CD14-positive monocyte (primary cell): ENCODE data around the gene TNN. TPM values are rescaled to one million over a fixed set of nuclear protein-coding genes. Genes with fewer than 3 reads are reported as not detected.

ENCODE experiments used
- DNase-seq, 3 donors: peaks; one replicate each; pipeline ENCODE4 v3.0.0-alpha.2; 2011 to 2022
- H2AFZ ChIP-seq: 2 replicates; pipeline ENCODE4 v1.6.0; 2012; ENCODE audit warnings: mild to moderate bottlenecking, low read depth, low read length, inconsistent platforms; ENCODE audit not compliant: insufficient read depth, poor library complexity, severe bottlenecking
- H3K27ac ChIP-seq, 2 donors: 1 replicate in 1 of 2; 2 replicates in 1 of 2; pipeline ENCODE4 v1.5.1; 2012 to 2013; ENCODE audit warnings: low read length in 2 of 2, control low read depth in 1 of 2, inconsistent platforms in 1 of 2, low read depth in 1 of 2, mild to moderate bottlenecking in 1 of 2
- H3K27me3 ChIP-seq, 2 donors: one replicate each; pipeline versions ENCODE4 v1.6.0 to v1.6.1; 2011 to 2013; ENCODE audit warnings: low read length in 2 of 2; ENCODE audit not compliant: control insufficient read depth in 2 of 2, insufficient read depth in 2 of 2
- H3K36me3 ChIP-seq, 2 donors: replicated peaks in 1 of 2; 1 replicate in 1 of 2; 2 replicates in 1 of 2; pipeline versions ENCODE4 v1.5.1 to v1.6.1; 2012 to 2013; ENCODE audit warnings: low read length in 2 of 2, control low read depth in 1 of 2, inconsistent platforms in 1 of 2, mild to moderate bottlenecking in 1 of 2; ENCODE audit not compliant: insufficient read depth in 2 of 2, control insufficient read depth in 1 of 2
- H3K4me1 ChIP-seq, 2 donors: 1 replicate in 1 of 2; 2 replicates in 1 of 2; pipeline versions ENCODE4 v1.5.1 to v1.6.1; 2012 to 2013; ENCODE audit warnings: low read length in 2 of 2, control low read depth in 1 of 2, inconsistent platforms in 1 of 2, mild to moderate bottlenecking in 1 of 2, moderate library complexity in 1 of 2; ENCODE audit not compliant: insufficient read depth in 2 of 2, control insufficient read depth in 1 of 2
- H3K4me2 ChIP-seq: replicated peaks from 2 replicates; pipeline ENCODE3; 2012; ENCODE audit warnings: low read length, moderate library complexity, mild to moderate bottlenecking; ENCODE audit not compliant: poor library complexity, severe bottlenecking; ENCODE audit errors: extremely low read depth
- H3K4me3 ChIP-seq, 3 experiments: fragments of 200-600 bp in 1 of 3; sonication (generic) in 1 of 3; replicated peaks in 1 of 3; 1 replicate in 2 of 3; 2 replicates in 1 of 3; pipeline ENCODE4 v1.5.1; 2011 to 2013; ENCODE audit warnings: low read length in 3 of 3, mild to moderate bottlenecking in 3 of 3, control low read depth in 2 of 3, low read depth in 2 of 3, inconsistent platforms in 1 of 3, moderate library complexity in 1 of 3
- H3K79me2 ChIP-seq: 2 replicates; pipeline ENCODE4 v1.6.0; 2012; ENCODE audit warnings: mild to moderate bottlenecking, control low read depth, inconsistent platforms, low read length, moderate library complexity; ENCODE audit not compliant: insufficient read depth
- H3K9ac ChIP-seq: 2 replicates; pipeline ENCODE4 v1.6.0; 2017; ENCODE audit warnings: low read length, mild to moderate bottlenecking; ENCODE audit not compliant: insufficient read depth, poor library complexity, severe bottlenecking
- H3K9me3 ChIP-seq, 2 donors: replicated peaks in 1 of 2; 1 replicate in 1 of 2; 2 replicates in 1 of 2; pipeline versions ENCODE4 v1.5.1 to v1.6.1; 2012 to 2013; ENCODE audit warnings: low read length in 2 of 2, control low read depth in 1 of 2; ENCODE audit not compliant: control insufficient read depth in 1 of 2, insufficient read depth in 1 of 2
- H4K20me1 ChIP-seq: 2 replicates; pipeline ENCODE4 v1.6.0; 2012; ENCODE audit warnings: mild to moderate bottlenecking, low read length, control low read depth, moderate library complexity; ENCODE audit not compliant: insufficient read depth
- H3K27ac Mint-ChIP-seq, 7 donors: one replicate each; pipeline ENCODE4 v1.8.0; 2020; ENCODE audit warnings: mild to moderate bottlenecking in 7 of 7, mixed read lengths in 7 of 7, moderate library complexity in 6 of 7, inconsistent platforms in 2 of 7
- H3K27me3 Mint-ChIP-seq, 3 donors: one replicate each; pipeline ENCODE4 v1.8.0; 2021 to 2022; ENCODE audit warnings: low read depth in 3 of 3, mild to moderate bottlenecking in 3 of 3, mixed read lengths in 3 of 3, moderate library complexity in 3 of 3, inconsistent platforms in 1 of 3
- H3K36me3 Mint-ChIP-seq, 2 donors: one replicate each; pipeline ENCODE4 v1.8.0; 2020; ENCODE audit warnings: mixed read lengths in 2 of 2, inconsistent platforms in 1 of 2, mild to moderate bottlenecking in 1 of 2
- H3K4me1 Mint-ChIP-seq: one replicate; pipeline ENCODE4 v1.8.0; 2020; ENCODE audit warnings: mild to moderate bottlenecking, mixed read lengths
- H3K4me3 Mint-ChIP-seq, 2 donors: one replicate each; pipeline ENCODE4 v1.8.0; 2020; ENCODE audit warnings: mild to moderate bottlenecking in 2 of 2, mixed read lengths in 2 of 2, moderate library complexity in 1 of 2
- H3K9me3 Mint-ChIP-seq, 7 donors: one replicate each; pipeline ENCODE4 v1.8.0; 2020 to 2022; ENCODE audit warnings: mixed read lengths in 7 of 7, mild to moderate bottlenecking in 6 of 7, moderate library complexity in 6 of 7, inconsistent platforms in 2 of 7
- CTCF ChIP-seq: fragments of 200-600 bp; IDR thresholded peaks from one replicate; pipeline ENCODE4 v1.8.0; 2022; ENCODE audit warnings: antibody characterized with exemption, mild to moderate bottlenecking
- WGBS: methylation state at CpG from one replicate; pipeline ENCODE4 v1.1.5; 2013; ENCODE audit warnings: missing lambda C conversion rate; ENCODE audit not compliant: insufficient coverage; 5-methylcytosine and 5-hydroxymethylcytosine counted together
- intact Hi-C, 2 donors: fragments of 100-400 bp; cut with micrococcal nuclease; formaldehyde crosslinking; loops; one replicate each; pipeline versions ENCODE4 v1.15.0 to v1.15.1; 2023
- polyA plus RNA-seq, 3 donors: library from polyadenylated mRNA; depleted of rRNA in 1 of 3; unstranded in 2 of 3; stranded (reverse) in 1 of 3; fragments of 300-500 nt in 2 of 3; fragments of >200 nt in 1 of 3; fragmentation: Illumina TruSeq in 2 of 3; gene quantifications; 1 replicate in 2 of 3; 2 replicates in 1 of 3; pipeline ENCODE4 v1.2.3, GENCODE V29; 2012 to 2021

Gene TNN
- polyA plus RNA-seq, 3 donors, result not detected

GRCh38 chr1:175126347-175126746 lies 58.7 kb downstream of the TNN start:
- Mint-ChIP-seq H3K27me3 (no peaks in the 10 kb centered on the region), H3K4me1 (peaks cover 56% of the 10 kb centered on the region), H3K4me3 (no peak overlapping the region), H3K36me3 (no peaks in the 10 kb centered on the region), H3K27ac (peak overlapping the region; percentile 4 to 87 (median 73)), H3K9me3 (peaks cover 0 to 6% (median 0%) of the 10 kb centered on the region in 7 donors)
- Histone ChIP-seq H4K20me1 (no peaks in the 10 kb centered on the region), H3K27ac (peak overlapping the region; percentile 1 to 72), H2AFZ (no peak overlapping the region), H3K4me1 (peaks cover 50 to 58% of the 10 kb centered on the region in 2 donors), H3K9me3 (no peaks in the 10 kb centered on the region), H3K27me3 (no peaks in the 10 kb centered on the region), H3K4me2 (no peak overlapping the region), H3K4me3 (no peak overlapping the region), H3K79me2 (peaks cover 7% of the 10 kb centered on the region), H3K9ac (no peak overlapping the region), H3K36me3 (no peaks in the 10 kb centered on the region)
- DNase-seq, result no peak
- TF ChIP-seq CTCF, result no peak
- intact Hi-C loops, result loop anchor here in 1 of 2 donors (5.0 kb wide), 1 partner anchor 89 kb away; no protein-coding TSS in a partner anchor
- no CpG with 5 or more reads among the region's 4 CpGs for WGBS

- Mint-ChIP-seq H3K27ac (peak overlapping the region in 6 of 7 donors; percentile 30 to 81 (median 75)), H3K4me1 (peaks cover 56% of the 10 kb centered on the region)
- H3K79me2 ChIP-seq, result peaks cover 7% of the 10 kb centered on the region
These were observed 59.9 kb downstream of the TNN start for GRCh38 chr1:175127565-175127964.

More at GRCh38 chr1:175127565-175127964, 59.9 kb downstream of the TNN start:
- Histone ChIP-seq H4K20me1 (no peaks in the 10 kb centered on the region), H3K4me3 (peak overlapping the region in 1 of 3 experiments; percentile 46), H2AFZ (peak overlapping the region; percentile 39), H3K4me2 (peak overlapping the region; percentile 58), H3K4me1 (peaks cover 50 to 58% of the 10 kb centered on the region in 2 donors), H3K9ac (no peak overlapping the region), H3K36me3 (no peaks in the 10 kb centered on the region), H3K27ac (peak overlapping the region; percentile 51 to 72), H3K9me3 (no peaks in the 10 kb centered on the region), H3K27me3 (no peaks in the 10 kb centered on the region)
- Mint-ChIP-seq H3K36me3 (no peaks in the 10 kb centered on the region), H3K9me3 (peaks cover 0 to 3% (median 0%) of the 10 kb centered on the region in 7 donors), H3K27me3 (no peaks in the 10 kb centered on the region), H3K4me3 (peak overlapping the region in 1 of 2 donors; percentile 57)
- DNase-seq, result peak in 2 of 3 donors; percentile 14 to 29
- whole genome bisulfite sequencing, result 51% methylated on average over 6 of the region's 6 CpGs
- TF ChIP-seq CTCF, result no peak
- intact Hi-C loops, result loop anchor here in 1 of 2 donors (5.0 kb wide), 1 partner anchor 90 kb away; no protein-coding TSS in a partner anchor
